Stimulated activated CD8-positive, alpha-beta memory T cell treated with anti-CD3 and anti-CD28 coated beads, Interleukin-4, amount 100 ng/mL, for 24 hours (primary cell): Measurements from ENCODE around the gene NPY4R.
"Not testable (repeated sequence)": the region's sequence is repeated elsewhere in the genome, so short reads cannot be mapped to it uniquely, and the experiment has no call there.

Experiments used
- DNase-seq: peaks from one replicate; pipeline ENCODE4 v3.0.0-alpha.2; 2020; ENCODE audit warnings: low read depth

Gene NPY4R

DNA sequence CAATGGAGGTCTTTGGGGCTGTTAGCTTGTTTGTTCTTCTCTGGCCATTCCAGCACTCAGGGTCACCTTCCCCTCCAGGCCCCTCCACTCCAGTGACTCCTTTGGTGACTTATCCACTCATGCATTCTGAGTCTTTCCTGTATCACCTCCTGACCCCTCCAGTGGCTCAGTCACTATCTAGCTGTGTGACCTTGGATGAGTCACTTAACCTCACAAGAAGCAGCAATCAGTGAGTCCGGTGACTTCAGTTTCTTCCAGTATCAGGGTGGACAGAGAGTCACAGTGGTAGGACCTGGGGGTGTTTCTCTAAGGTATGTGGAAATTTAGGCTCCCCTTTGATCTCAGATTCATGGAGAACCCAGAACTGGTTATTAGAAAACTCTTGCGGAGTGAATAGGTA is 9.8 kb downstream of the NPY4R start:
- not testable (repeated sequence) for DNase-seq

DNA sequence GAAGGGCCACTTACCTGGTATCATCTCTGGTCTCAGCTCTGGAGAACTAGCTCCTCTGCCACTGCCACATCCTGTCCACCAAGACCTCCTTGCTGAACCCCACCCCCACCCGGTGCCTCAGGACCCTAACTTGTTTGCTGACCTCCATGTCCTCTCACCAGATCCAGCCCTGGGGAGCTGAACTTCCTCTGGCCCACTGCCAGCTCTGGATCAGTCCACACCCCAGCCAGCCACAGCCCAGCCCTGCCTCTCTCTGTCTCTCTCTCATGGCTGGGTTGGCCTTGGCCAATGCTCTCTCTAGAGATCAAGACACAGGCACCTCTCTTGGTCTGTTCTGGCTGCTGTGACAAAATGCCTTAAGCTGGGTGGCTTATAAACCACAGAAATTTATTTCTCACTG is 14.4 kb downstream of the NPY4R start:
- DNase-seq, result not testable (repeated sequence)

DNA sequence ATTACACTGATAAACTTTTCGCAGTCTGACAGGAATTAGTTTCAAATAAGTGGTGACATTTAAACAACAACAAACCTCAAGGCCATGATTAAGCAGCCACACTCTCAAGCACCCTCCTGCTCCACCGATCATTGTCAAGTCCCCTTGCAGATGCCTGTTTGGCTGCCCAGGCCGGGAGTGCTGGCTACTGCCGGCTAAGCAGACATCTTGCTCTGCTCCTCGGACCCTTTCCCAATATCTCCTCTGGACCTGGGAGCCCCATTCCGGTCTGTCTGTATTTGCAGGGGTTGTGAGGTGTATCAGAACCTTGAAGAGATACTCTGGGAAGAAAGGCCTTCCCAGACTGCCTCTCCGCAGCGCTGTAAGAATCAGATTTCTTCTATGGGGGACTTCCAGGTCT is 14.9 kb downstream of the NPY4R start:
- not testable (repeated sequence) for DNase-seq

GRCh38 chr10:46447439-46447838 is 18.3 kb downstream of the NPY4R start:
- DNase-seq, result not testable (repeated sequence)

- not testable (repeated sequence) for DNase-seq
These were observed 20.2 kb downstream of the NPY4R start for GRCh38 chr10:46445389-46446122.

- DNase-seq, result not testable (repeated sequence)
These were observed 22.3 kb downstream of the NPY4R start for GRCh38 chr10:46443422-46443821.

DNA sequence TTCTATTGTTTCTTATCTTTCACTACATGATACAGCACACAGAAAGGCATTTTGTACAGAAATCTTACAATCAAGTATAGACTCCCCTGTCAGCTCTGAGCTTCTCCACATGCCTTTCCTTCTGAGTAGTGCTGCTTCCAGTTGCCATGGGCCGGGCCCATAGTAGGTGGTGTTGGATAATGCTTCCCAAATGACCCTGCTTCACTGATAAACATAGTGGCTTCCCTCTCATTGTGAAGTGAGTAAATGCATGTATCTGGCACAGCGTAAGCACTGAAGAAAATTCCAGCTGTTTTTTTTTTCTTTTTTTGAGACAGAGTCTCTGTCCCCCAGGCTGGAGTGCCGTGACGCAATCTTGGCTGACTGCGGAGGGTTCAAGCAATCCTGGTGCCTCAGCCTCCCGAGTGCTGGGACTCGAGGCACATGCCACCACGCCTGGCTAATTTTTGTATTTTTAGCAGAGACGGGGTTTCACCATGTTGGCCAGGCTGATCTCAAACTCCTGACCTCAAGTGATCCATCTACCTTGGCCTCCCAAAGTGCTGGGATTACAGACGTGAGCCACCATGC is 23.0 kb downstream of the NPY4R start:
- not testable (repeated sequence) for DNase-seq

DNA sequence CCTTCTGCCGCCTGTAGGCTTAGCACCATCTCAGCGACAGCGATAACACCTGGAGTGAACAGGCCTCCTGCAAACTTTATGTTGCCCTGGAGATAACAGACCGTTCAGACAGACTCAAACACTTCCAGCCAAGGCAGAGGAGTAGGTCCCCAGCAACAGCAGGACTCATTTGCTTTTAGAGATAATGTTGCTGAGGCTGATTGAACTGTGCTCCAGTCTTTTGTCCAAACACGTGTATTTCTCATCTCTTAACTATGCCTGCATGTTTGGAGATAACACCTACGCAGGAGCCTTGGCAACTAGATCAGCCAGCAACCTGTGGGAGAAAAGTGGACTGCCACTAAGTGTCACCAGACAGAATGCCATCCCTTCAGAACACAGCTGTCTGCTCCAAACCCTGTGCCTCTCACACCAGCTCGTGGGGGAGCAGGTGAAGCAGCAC is 23.9 kb downstream of the NPY4R start:
- not testable (repeated sequence) for DNase-seq

DNA sequence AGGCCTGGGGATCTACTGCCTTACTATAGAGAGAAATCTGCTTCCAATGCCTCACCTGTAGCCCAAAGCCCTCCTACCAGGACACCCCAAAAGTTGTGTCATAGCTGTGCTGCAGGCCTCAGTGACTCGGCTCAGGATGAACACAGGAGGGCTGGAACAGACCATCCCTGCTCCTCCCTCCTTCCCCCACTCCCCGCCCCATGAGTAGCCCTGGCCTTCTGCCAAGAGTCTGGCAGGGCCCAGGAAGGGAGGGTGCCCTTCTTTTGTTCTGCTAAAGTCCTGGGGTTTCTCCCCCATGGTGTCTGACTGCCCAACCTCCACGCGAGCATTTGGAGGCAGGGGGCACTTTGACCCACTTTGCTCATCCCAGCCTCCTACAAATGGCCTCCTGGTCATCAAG is 24.8 kb downstream of the NPY4R start:
- not testable (repeated sequence) for DNase-seq

DNA sequence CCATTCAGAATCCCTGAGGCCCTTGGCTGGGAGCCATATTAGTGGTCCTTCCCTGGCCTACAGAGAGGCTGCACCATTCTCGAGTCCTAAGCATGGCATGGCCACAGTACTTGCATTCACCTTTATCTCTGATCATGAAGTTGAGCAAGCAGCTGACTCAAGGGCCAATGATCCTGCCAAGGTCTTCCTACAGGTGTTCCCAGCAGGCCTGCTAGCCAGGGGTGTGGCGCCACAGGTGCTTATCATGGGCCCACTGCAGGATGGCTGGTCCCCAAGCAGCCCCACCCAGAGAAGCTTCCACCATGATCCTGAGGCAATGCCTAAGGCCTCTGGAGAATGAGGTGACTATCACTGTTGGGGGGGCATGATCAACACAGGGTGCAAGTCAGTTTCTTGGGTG is 42.2 kb downstream of the NPY4R start:
- DNase-seq, result not testable (repeated sequence)

- DNase-seq, result not testable (repeated sequence)
These were observed 46.0 kb downstream of the NPY4R start for GRCh38 chr10:46419570-46420379.

- DNase-seq, result not testable (repeated sequence)
These were observed 47.5 kb downstream of the NPY4R start for GRCh38 chr10:46418283-46418682.

- DNase-seq, result not testable (repeated sequence)
These were observed 50.5 kb downstream of the NPY4R start for GRCh38 chr10:46415291-46415690.

GRCh38 chr10:46412665-46413064 is 53.1 kb downstream of the NPY4R start:
- DNase-seq, result not testable (repeated sequence)

GRCh38 chr10:46411123-46411522 is 54.6 kb downstream of the NPY4R start:
- not testable (repeated sequence) for DNase-seq
